Measurements from ENCODE around the gene RFPL3.

DNA sequence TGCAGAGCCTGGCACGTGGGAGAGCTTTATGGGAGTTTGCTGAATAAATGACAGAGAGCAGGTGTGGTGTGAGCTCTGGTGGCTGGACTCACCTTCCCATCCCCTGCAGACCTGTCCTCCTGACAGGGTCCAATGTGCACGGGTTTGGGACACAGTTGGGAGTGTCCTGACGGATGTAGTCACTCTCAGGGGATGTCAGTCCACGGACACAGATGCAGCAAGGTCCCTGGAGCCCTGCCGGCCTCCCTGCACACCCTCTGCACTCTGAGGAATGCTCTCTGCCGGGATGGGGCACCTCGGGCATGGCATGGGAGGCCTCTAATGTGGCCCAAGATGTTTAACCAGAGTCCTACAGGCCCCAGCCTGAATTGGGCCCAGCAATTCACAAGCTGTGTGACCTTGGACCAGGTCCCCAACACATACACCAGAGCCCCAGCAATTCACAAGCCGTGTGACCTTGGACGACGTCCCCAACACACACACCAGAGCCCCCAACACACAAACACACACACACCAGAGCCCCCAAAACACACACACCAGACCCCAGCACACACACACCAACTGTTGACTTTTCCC, 30.0 kb upstream of the RFPL3 start:
- no peak for TF ChIP-seq POLR2AphosphoS5 (IDR thresholded peaks at IDR 0.05; ENCODE audit: borderline replicate concordance, low read depth, low read length)
- TF ChIP-seq EZH2 (IDR thresholded peaks at IDR 0.05), result no peak
- no peak for TF ChIP-seq FOXP2 (optimal IDR thresholded peaks at IDR 0.05; ENCODE audit: control extremely low read depth, extremely low read length, insufficient read depth)
